Loucy (cell line): Measurements from ENCODE around the gene DTX1.

Experiments used
- H2AFZ ChIP-seq: fragments of 200-600 bp; sonication (generic); 2 replicates; pipeline ENCODE4 v1.6.0; 2016; ENCODE audit warnings: antibody characterized with exemption, mild to moderate bottlenecking, low read length, moderate library complexity
- H3F3A ChIP-seq: fragments of 200-600 bp; 2 replicates; pipeline ENCODE4 v1.6.0; 2016; ENCODE audit warnings: antibody characterized with exemption, low read depth, mild to moderate bottlenecking
- H3K27me3 ChIP-seq: fragments of 200-600 bp; sonication (generic); 2 replicates; pipeline ENCODE4 v1.6.1; 2014; ENCODE audit warnings: low read length, mild to moderate bottlenecking; ENCODE audit not compliant: insufficient read depth, poor library complexity, severe bottlenecking
- H3K36me3 ChIP-seq: fragments of 200-600 bp; sonication (generic); 2 replicates; pipeline ENCODE4 v1.6.1; 2016; ENCODE audit warnings: low read length; ENCODE audit not compliant: insufficient read depth
- H3K4me1 ChIP-seq: fragments of 200-600 bp; sonication (generic); 2 replicates; pipeline ENCODE4 v1.5.1; 2014; ENCODE audit warnings: low read length, mild to moderate bottlenecking; ENCODE audit not compliant: insufficient read depth, poor library complexity, severe bottlenecking
- H3K4me2 ChIP-seq: fragments of 200-600 bp; sonication (generic); 2 replicates; pipeline ENCODE4 v1.6.0; 2014; ENCODE audit warnings: antibody characterized with exemption, low read length, low read depth, mild to moderate bottlenecking; ENCODE audit not compliant: poor library complexity, severe bottlenecking
- H3K4me3 ChIP-seq: fragments of 200-600 bp; sonication (generic); 2 replicates; pipeline ENCODE4 v1.5.1; 2014; ENCODE audit warnings: low read length, mild to moderate bottlenecking, mixed read lengths; ENCODE audit not compliant: poor library complexity, severe bottlenecking
- H3K79me2 ChIP-seq: fragments of 200-600 bp; sonication (generic); 2 replicates; pipeline ENCODE4 v1.6.1; 2014; ENCODE audit warnings: low read length; ENCODE audit not compliant: insufficient read depth
- H3K9ac ChIP-seq: fragments of 200-600 bp; sonication (generic); 2 replicates; pipeline ENCODE4 v1.6.0; 2014; ENCODE audit warnings: mild to moderate bottlenecking, low read depth, low read length, moderate library complexity; ENCODE audit not compliant: poor library complexity, severe bottlenecking
- H3K9me2 ChIP-seq: fragments of 200-600 bp; sonication (generic); replicated peaks from 2 replicates; pipeline ENCODE4 v1.6.1; 2016; ENCODE audit warnings: low read depth, low read length, mixed read lengths
- H3K9me3 ChIP-seq: fragments of 200-600 bp; sonication (generic); 2 replicates; pipeline ENCODE4 v1.6.1; 2014; ENCODE audit warnings: mild to moderate bottlenecking, antibody characterized with exemption, low read length, low read depth; ENCODE audit not compliant: insufficient read depth
- H4K20me1 ChIP-seq: fragments of 200-600 bp; sonication (generic); 2 replicates; pipeline ENCODE4 v1.6.0; 2014; ENCODE audit warnings: antibody characterized with exemption, low read length, mild to moderate bottlenecking; ENCODE audit not compliant: insufficient read depth, poor library complexity, severe bottlenecking
- EZH2phosphoT487 ChIP-seq: fragments of 200-600 bp; IDR thresholded peaks from 2 replicates; pipeline ENCODE4 v1.6.1; 2018; ENCODE audit warnings: antibody characterized with exemption, mild to moderate bottlenecking, moderate library complexity, borderline replicate concordance
- TF ChIP-seq, protein P1 (sequence below): fragments of 200-600 bp; sonication (generic); conservative IDR thresholded peaks from 2 replicates; pipeline ENCODE4 v1.5.1; 2014; ENCODE audit warnings: mild to moderate bottlenecking, antibody characterized with exemption, low read length

DTX1 gene

DNA sequence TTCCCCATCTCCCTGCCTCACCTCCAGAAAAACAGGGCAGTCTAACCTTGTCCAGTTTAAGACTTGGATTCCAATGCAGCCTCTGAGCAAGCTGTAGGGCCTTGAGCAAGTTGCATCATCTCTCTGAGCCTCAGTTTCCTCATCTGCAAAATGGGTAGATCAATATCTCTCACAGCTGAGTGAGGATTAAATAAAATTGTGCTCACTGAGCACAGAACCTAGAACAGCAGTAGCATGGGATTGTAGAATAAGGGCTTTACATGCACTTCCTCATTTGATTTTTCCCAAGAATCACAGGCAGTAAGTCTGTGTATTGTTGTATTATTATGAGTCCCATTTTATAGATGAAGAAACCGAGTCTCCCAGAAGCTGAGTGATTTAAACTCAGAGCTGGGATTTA, 2.0 kb downstream of the DTX1 start:
- no peaks in the 10 kb centered on the region for H3K9me3 ChIP-seq
- H4K20me1 ChIP-seq: no peaks in the 10 kb centered on the region
- H3F3A ChIP-seq: no peaks in the 10 kb centered on the region
- no peaks in the 10 kb centered on the region for H3K36me3 ChIP-seq
- no peak overlapping the region for H3K4me3 ChIP-seq
- no peaks in the 10 kb centered on the region for H3K27me3 ChIP-seq
- no peaks in the 10 kb centered on the region for H3K9me2 ChIP-seq
- H3K4me1 ChIP-seq: no peaks in the 10 kb centered on the region
- no peaks in the 10 kb centered on the region for H3K79me2 ChIP-seq
- no peak overlapping the region for H3K4me2 ChIP-seq
- no peak overlapping the region for H3K9ac ChIP-seq
- H2AFZ ChIP-seq: no peak overlapping the region
- TF ChIP-seq, protein P1, sequence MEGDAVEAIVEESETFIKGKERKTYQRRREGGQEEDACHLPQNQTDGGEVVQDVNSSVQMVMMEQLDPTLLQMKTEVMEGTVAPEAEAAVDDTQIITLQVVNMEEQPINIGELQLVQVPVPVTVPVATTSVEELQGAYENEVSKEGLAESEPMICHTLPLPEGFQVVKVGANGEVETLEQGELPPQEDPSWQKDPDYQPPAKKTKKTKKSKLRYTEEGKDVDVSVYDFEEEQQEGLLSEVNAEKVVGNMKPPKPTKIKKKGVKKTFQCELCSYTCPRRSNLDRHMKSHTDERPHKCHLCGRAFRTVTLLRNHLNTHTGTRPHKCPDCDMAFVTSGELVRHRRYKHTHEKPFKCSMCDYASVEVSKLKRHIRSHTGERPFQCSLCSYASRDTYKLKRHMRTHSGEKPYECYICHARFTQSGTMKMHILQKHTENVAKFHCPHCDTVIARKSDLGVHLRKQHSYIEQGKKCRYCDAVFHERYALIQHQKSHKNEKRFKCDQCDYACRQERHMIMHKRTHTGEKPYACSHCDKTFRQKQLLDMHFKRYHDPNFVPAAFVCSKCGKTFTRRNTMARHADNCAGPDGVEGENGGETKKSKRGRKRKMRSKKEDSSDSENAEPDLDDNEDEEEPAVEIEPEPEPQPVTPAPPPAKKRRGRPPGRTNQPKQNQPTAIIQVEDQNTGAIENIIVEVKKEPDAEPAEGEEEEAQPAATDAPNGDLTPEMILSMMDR: no peak
- TF ChIP-seq EZH2phosphoT487: no peak

DNA sequence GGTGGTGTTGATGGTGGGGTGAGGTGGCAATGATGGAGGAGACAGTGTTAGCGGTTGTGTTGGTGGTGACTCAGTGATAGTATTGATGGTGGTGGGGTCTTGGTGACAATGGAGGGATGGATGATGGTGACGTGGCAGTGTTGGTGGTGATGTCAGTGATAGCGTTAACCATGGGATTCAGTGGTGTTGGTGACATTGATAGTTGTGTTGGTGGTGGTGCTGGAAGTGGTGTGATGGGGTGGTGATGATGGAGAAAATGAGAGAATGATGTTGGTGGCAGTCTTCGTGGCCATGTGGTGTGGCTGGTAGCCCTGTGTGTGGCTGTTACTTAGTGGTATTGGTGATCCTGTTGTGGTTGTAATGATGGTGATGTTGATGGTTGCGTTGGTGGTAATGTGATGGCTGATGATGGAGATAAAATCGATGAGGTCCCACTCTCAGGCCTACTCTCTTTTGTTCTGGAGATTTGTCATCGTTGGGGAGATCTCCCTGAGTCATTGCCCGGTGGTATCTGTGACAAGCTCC, 2.6 kb downstream of the DTX1 start:
- Histone ChIP-seq H3K9me2 (no peaks in the 10 kb centered on the region), H3K4me1 (no peaks in the 10 kb centered on the region), H3K36me3 (no peaks in the 10 kb centered on the region), H3K27me3 (no peaks in the 10 kb centered on the region), H3K79me2 (no peaks in the 10 kb centered on the region), H3F3A (no peaks in the 10 kb centered on the region), H3K4me3 (no peak overlapping the region), H3K4me2 (no peak overlapping the region), H3K9me3 (no peaks in the 10 kb centered on the region), H2AFZ (no peak overlapping the region), H4K20me1 (no peaks in the 10 kb centered on the region), H3K9ac (no peak overlapping the region)
- no peak for TF ChIP-seq EZH2phosphoT487
- TF ChIP-seq, protein P1: no peak

DNA sequence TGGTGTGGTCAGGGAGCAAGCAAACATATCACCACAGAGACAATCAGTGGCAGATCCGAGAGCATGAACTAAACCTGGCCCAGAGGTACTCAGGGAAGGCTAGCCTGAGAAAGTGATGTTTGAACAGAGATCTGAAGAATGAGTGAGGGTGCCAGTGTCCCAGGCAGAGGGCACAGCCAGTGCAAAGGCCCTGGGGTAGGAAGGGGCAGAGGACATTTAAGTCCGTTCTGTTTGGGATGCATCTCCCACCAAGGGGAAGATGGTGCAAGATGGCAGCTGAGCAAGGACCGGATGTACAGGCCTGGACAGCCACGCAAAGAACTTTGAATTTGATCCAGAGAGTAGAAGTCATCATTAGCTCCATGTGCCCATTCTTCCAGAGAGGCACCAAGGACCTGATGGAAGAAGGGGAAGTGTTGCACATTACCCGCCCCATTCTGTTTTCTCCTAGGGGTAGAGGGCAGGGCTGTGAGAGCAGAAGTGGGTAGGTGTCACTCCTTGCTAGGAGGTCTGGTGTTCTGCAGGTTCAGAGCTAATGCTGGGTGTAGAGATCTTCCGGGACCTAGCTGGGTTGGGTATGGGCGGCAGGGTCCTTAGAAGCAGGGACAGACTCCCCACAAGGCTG, 3.9 kb downstream of the DTX1 start:
- H3K4me3 ChIP-seq: no peak overlapping the region
- H2AFZ ChIP-seq: no peak overlapping the region
- H3K9me3 ChIP-seq: no peaks in the 10 kb centered on the region
- no peak overlapping the region for H3K9ac ChIP-seq
- H3K36me3 ChIP-seq: no peaks in the 10 kb centered on the region
- no peak overlapping the region for H3K4me2 ChIP-seq
- H3K27me3 ChIP-seq: no peaks in the 10 kb centered on the region
- TF ChIP-seq, protein P1: no peak
- TF ChIP-seq EZH2phosphoT487: no peak
- H4K20me1 ChIP-seq: no peaks in the 10 kb centered on the region
- no peaks in the 10 kb centered on the region for H3K4me1 ChIP-seq
- no peaks in the 10 kb centered on the region for H3K9me2 ChIP-seq
- no peaks in the 10 kb centered on the region for H3K79me2 ChIP-seq
- no peaks in the 10 kb centered on the region for H3F3A ChIP-seq
